A549 (cell line): ENCODE measurements around the gene LRG1. TPM values are rescaled to one million over a fixed set of nuclear protein-coding genes. Genes with fewer than 3 reads are reported as not detected.

Experiments
- ATAC-seq, 2 experiments: fragments of 200-7000 bp in 1 of 2; fragments of >200 bp in 1 of 2; cut with Nextera tagmentation in 1 of 2; cut with Tn5 transposase in 1 of 2; 3 replicates each; pipeline versions ENCODE4 v1.8.0 to v1.9.1; 2018 to 2020; ENCODE audit warnings: mild to moderate bottlenecking in 1 of 2, moderate library complexity in 1 of 2
- CTCF ChIA-PET: fragments of 300-600 bp; sonication (Branson Sonifier 250); formaldehyde crosslinking; extraction: SDS; loops from one replicate; lab custom pipeline; 2021; ENCODE audit warnings: antibody characterized with exemption, inconsistent platforms; lab: Yijun Ruan, JAX
- POLR2A ChIA-PET: fragments of 350-600 bp; formaldehyde crosslinking; extraction: SDS; loops from one replicate; lab custom pipeline; 2021; ENCODE audit warnings: antibody characterized with exemption, inconsistent platforms; lab: Yijun Ruan, JAX
- DNase-seq, 2 experiments: peaks; one replicate each; pipeline versions ENCODE4 v3.0.0 to v3.0.0-alpha.2; 2011 to 2016; ENCODE audit warnings: low read depth in 1 of 2, low spot score in 1 of 2
- FAIRE-seq: peaks from 2 replicates; lab custom pipeline; 2011; peaks lifted over from hg19 to GRCh38; lab: Jason Lieb, UNC
- H3K27ac ChIP-seq, 2 experiments: fragments of >200 bp; sonication (Bioruptor Twin); formaldehyde crosslinking; 3 replicates each; pipeline ENCODE4 v1.5.1; 2016 to 2017
- H3K4me1 ChIP-seq: fragments of >200 bp; sonication (Bioruptor Twin); formaldehyde crosslinking; 3 replicates; pipeline ENCODE4 v1.6.1; 2016
- H3K4me2 ChIP-seq: fragments of >200 bp; sonication (Bioruptor Twin); formaldehyde crosslinking; 3 replicates; pipeline ENCODE4 v1.6.1; 2016
- H3K4me3 ChIP-seq: fragments of >200 bp; sonication (Bioruptor Twin); formaldehyde crosslinking; 3 replicates; pipeline ENCODE4 v1.5.1; 2016
- H3K9me3 ChIP-seq: fragments of >200 bp; sonication (Bioruptor Twin); formaldehyde crosslinking; 3 replicates; pipeline ENCODE4 v1.6.1; 2016
- EHF ChIP-seq: fragments of 250-450 bp; sonication (Bioruptor Pico); IDR thresholded peaks from 2 replicates; pipeline ENCODE4 v1.5.0; 2020; ENCODE audit warnings: mild to moderate bottlenecking
- HES2 ChIP-seq: fragments of >200 bp; sonication (Bioruptor Twin); formaldehyde crosslinking; IDR thresholded peaks from 2 replicates; pipeline ENCODE4 v1.6.1; 2016
- NFE2L2 ChIP-seq: fragments of 150-350 bp; conservative IDR thresholded peaks from 2 replicates; pipeline ENCODE4 v1.6.1; 2014; ENCODE audit warnings: low read length
- NPAS2 ChIP-seq: fragments of 250-450 bp; sonication (Bioruptor Pico); IDR thresholded peaks from 2 replicates; pipeline ENCODE4 v1.8.0; 2022; ENCODE audit warnings: mild to moderate bottlenecking, moderate library complexity, borderline replicate concordance
- POLR2A ChIP-seq: IDR thresholded peaks from 2 replicates; pipeline ENCODE4 v1.6.1; 2012; ENCODE audit warnings: mild to moderate bottlenecking, low read length
- RCOR1 ChIP-seq: fragments of 150-350 bp; IDR thresholded peaks from 2 replicates; pipeline ENCODE4 v1.6.1; 2014; ENCODE audit warnings: antibody characterized with exemption, low read length, low read depth
- WGBS: methylation state at CpG from one replicate; pipeline ENCODE4 v1.1.6; 2017; ENCODE audit errors: missing lambda C conversion rate; 5-methylcytosine and 5-hydroxymethylcytosine counted together
- polyA plus RNA-seq, 4 experiments: library from polyadenylated mRNA; depleted of rRNA in 3 of 4; stranded (reverse); fragments of >200 nt; fragmentation: RNase III in 1 of 4; extraction: RNeasy Plus Mini Kit Qiagen cat#74134 plus additional on column Dnase treatment in 1 of 4; gene quantifications; 2 replicates in 3 of 4; 3 replicates in 1 of 4; pipeline ENCODE4 v1.2.3, GENCODE V29; 2011 to 2017

The LRG1 gene
- polyA plus RNA-seq, 2 of the 4 experiments (the other 2 are of a cell fraction), result 0.18 TPM; not detected in 1

GRCh38 chr19:4487572-4487971, 52.3 kb downstream of the LRG1 start:
- CTCF ChIA-PET, result no interaction called here
- no peak for ATAC-seq
- no peak overlapping the region for H3K27ac ChIP-seq
- no peaks in the 10 kb centered on the region for H3K4me1 ChIP-seq
- no peak overlapping the region for H3K4me3 ChIP-seq
- no peaks in the 10 kb centered on the region for H3K9me3 ChIP-seq
- POLR2A ChIA-PET, result no interaction called here
- H3K4me2 ChIP-seq, result no peak overlapping the region
- no peak for DNase-seq
- TF ChIP-seq RCOR1 (no peak), POLR2A (no peak), NFE2L2 (no peak), NPAS2 (CRISPR knock-in tag) (no peak), HES2 (no peak), EHF (no peak)
- 85% methylated on average over 10 of the region's 11 CpGs for WGBS
- FAIRE-seq, result no peak

Other genes with a start within 250 kb of the LRG1 start
- gene TMIGD2, start 237.6 kb downstream of the LRG1 start, polyA plus RNA-seq (2011; rRNA removed), result not detected in 2 replicates
- not detected in 3 replicates for gene TMIGD2, start 237.6 kb downstream of the LRG1 start, polyA plus RNA-seq (2017; fragmentation: RNase III; extraction: RNeasy Plus Mini Kit Qiagen cat#74134 plus additional on column Dnase treatment)
- gene FSD1, start 235.4 kb downstream of the LRG1 start, polyA plus RNA-seq (2011; rRNA removed), result 3.3 and 3.5 TPM in 2 replicates
- 10.4 to 13.2 TPM (median 12.8 TPM) in 3 replicates for gene FSD1, start 235.4 kb downstream of the LRG1 start, polyA plus RNA-seq (2017; fragmentation: RNase III; extraction: RNeasy Plus Mini Kit Qiagen cat#74134 plus additional on column Dnase treatment)
- gene STAP2, start 201.2 kb downstream of the LRG1 start, polyA plus RNA-seq (2011; rRNA removed), result 0.19 and 0.25 TPM in 2 replicates
- gene STAP2, start 201.2 kb downstream of the LRG1 start, polyA plus RNA-seq (2017; fragmentation: RNase III; extraction: RNeasy Plus Mini Kit Qiagen cat#74134 plus additional on column Dnase treatment), result 0.29 TPM in 1 of 3 replicates, not detected in the others
- 3.5 and 4.0 TPM in 2 replicates for gene MPND, start 196.5 kb downstream of the LRG1 start, polyA plus RNA-seq (2011; rRNA removed)
- 11.4 to 15.2 TPM (median 14.5 TPM) in 3 replicates for gene MPND, start 196.5 kb downstream of the LRG1 start, polyA plus RNA-seq (2017; fragmentation: RNase III; extraction: RNeasy Plus Mini Kit Qiagen cat#74134 plus additional on column Dnase treatment)
- gene SH3GL1, start 139.5 kb downstream of the LRG1 start, polyA plus RNA-seq (2011; rRNA removed), result 18.2 and 20.1 TPM in 2 replicates
- 34.7 to 36.0 TPM (median 35.1 TPM) in 3 replicates for gene SH3GL1, start 139.5 kb downstream of the LRG1 start, polyA plus RNA-seq (2017; fragmentation: RNase III; extraction: RNeasy Plus Mini Kit Qiagen cat#74134 plus additional on column Dnase treatment)
- gene CHAF1A, start 137.4 kb downstream of the LRG1 start, polyA plus RNA-seq (2011; rRNA removed), result 11.7 and 15.6 TPM in 2 replicates
- 24.7 to 28.0 TPM (median 27.0 TPM) in 3 replicates for gene CHAF1A, start 137.4 kb downstream of the LRG1 start, polyA plus RNA-seq (2017; fragmentation: RNase III; extraction: RNeasy Plus Mini Kit Qiagen cat#74134 plus additional on column Dnase treatment)
- 19.9 and 23.0 TPM in 2 replicates for gene UBXN6, start 82.2 kb downstream of the LRG1 start, polyA plus RNA-seq (2011; rRNA removed)
- 27.4 to 32.7 TPM (median 31.6 TPM) in 3 replicates for gene UBXN6, start 82.2 kb downstream of the LRG1 start, polyA plus RNA-seq (2017; fragmentation: RNase III; extraction: RNeasy Plus Mini Kit Qiagen cat#74134 plus additional on column Dnase treatment)
- gene HDGFL2, start 67.7 kb downstream of the LRG1 start, polyA plus RNA-seq (2011; rRNA removed), result 8.9 and 10.8 TPM in 2 replicates
- gene HDGFL2, start 67.7 kb downstream of the LRG1 start, polyA plus RNA-seq (2017; fragmentation: RNase III; extraction: RNeasy Plus Mini Kit Qiagen cat#74134 plus additional on column Dnase treatment), result 29.6 to 36.1 TPM (median 34.3 TPM) in 3 replicates
- gene PLIN4, start 21.6 kb downstream of the LRG1 start, polyA plus RNA-seq (2011; rRNA removed), result 0.04 and 0.07 TPM in 2 replicates
- 0.20 to 0.24 TPM (median 0.23 TPM) in 3 replicates for gene PLIN4, start 21.6 kb downstream of the LRG1 start, polyA plus RNA-seq (2017; fragmentation: RNase III; extraction: RNeasy Plus Mini Kit Qiagen cat#74134 plus additional on column Dnase treatment)
- 0.04 and 0.25 TPM in 2 replicates for gene PLIN5, start 4.8 kb downstream of the LRG1 start, polyA plus RNA-seq (2011; rRNA removed)
- gene PLIN5, start 4.8 kb downstream of the LRG1 start, polyA plus RNA-seq (2017; fragmentation: RNase III; extraction: RNeasy Plus Mini Kit Qiagen cat#74134 plus additional on column Dnase treatment), result 0.08 to 0.11 TPM in 2 of 3 replicates, not detected in the other
- gene SEMA6B, start 19.6 kb upstream of the LRG1 start, polyA plus RNA-seq (2011; rRNA removed), result 5.4 and 5.7 TPM in 2 replicates
- 8.0 to 9.0 TPM (median 9.0 TPM) in 3 replicates for gene SEMA6B, start 19.6 kb upstream of the LRG1 start, polyA plus RNA-seq (2017; fragmentation: RNase III; extraction: RNeasy Plus Mini Kit Qiagen cat#74134 plus additional on column Dnase treatment)
- gene TNFAIP8L1, start 99.5 kb upstream of the LRG1 start, polyA plus RNA-seq (2011; rRNA removed), result 3.2 TPM in 2 replicates
- gene TNFAIP8L1, start 99.5 kb upstream of the LRG1 start, polyA plus RNA-seq (2017; fragmentation: RNase III; extraction: RNeasy Plus Mini Kit Qiagen cat#74134 plus additional on column Dnase treatment), result 4.9 to 5.9 TPM (median 5.4 TPM) in 3 replicates
- 62.1 and 63.3 TPM in 2 replicates for gene MYDGF, start 130.3 kb upstream of the LRG1 start, polyA plus RNA-seq (2011; rRNA removed)
- gene MYDGF, start 130.3 kb upstream of the LRG1 start, polyA plus RNA-seq (2017; fragmentation: RNase III; extraction: RNeasy Plus Mini Kit Qiagen cat#74134 plus additional on column Dnase treatment), result 101 to 107 TPM (median 104 TPM) in 3 replicates
- gene DPP9, start 183.8 kb upstream of the LRG1 start, polyA plus RNA-seq (2011; rRNA removed), result 10.1 and 16.3 TPM in 2 replicates
- 52.8 to 65.9 TPM (median 53.5 TPM) in 3 replicates for gene DPP9, start 183.8 kb upstream of the LRG1 start, polyA plus RNA-seq (2017; fragmentation: RNase III; extraction: RNeasy Plus Mini Kit Qiagen cat#74134 plus additional on column Dnase treatment)